ENCODE measurements around the gene CAPN6.

CAPN6 gene

GRCh38 chrX:111199505-111199904 lies 70.8 kb downstream of the CAPN6 start:
- DNase-seq (ENCODE audit: low read depth), result no peak
